SU-DHL-6 (cell line): ENCODE results near the gene RPS6KB2.

Experiments used
- H2AFZ ChIP-seq: fragments of 200-600 bp; sonication (generic); 2 replicates; pipeline ENCODE4 v1.6.1; 2014; ENCODE audit warnings: low read depth, mild to moderate bottlenecking, moderate library complexity, mixed read lengths, antibody characterized with exemption, low read length; ENCODE audit not compliant: severe bottlenecking
- H3F3A ChIP-seq: fragments of 200-600 bp; shearing (Covaris generic); 2 replicates; pipeline ENCODE4 v1.6.0; 2016; ENCODE audit warnings: antibody characterized with exemption, mild to moderate bottlenecking; ENCODE audit not compliant: insufficient read depth
- H3K27ac ChIP-seq: fragments of 200-600 bp; sonication (generic); 2 replicates; pipeline ENCODE4 v1.5.1; 2016; ENCODE audit warnings: low read depth, mild to moderate bottlenecking, low read length, moderate library complexity, mixed read lengths
- H3K27me3 ChIP-seq: fragments of 200-600 bp; sonication (generic), shearing (Covaris generic); 2 replicates; pipeline ENCODE4 v1.6.0; 2014; ENCODE audit warnings: mild to moderate bottlenecking, low read length
- H3K36me3 ChIP-seq: fragments of 200-600 bp; sonication (generic); 2 replicates; pipeline ENCODE4 v1.6.1; 2014; ENCODE audit warnings: mild to moderate bottlenecking, low read length, mixed read lengths
- H3K4me2 ChIP-seq: fragments of 300-600, 200-600 bp; shearing (Covaris generic), sonication (generic); 2 replicates; pipeline ENCODE4 v1.6.0; 2014; ENCODE audit warnings: low read length, low read depth, mild to moderate bottlenecking; ENCODE audit not compliant: poor library complexity, severe bottlenecking
- H3K4me3 ChIP-seq: fragments of 200-600 bp; sonication (generic); 2 replicates; pipeline ENCODE4 v1.5.1; 2014; ENCODE audit warnings: antibody characterized with exemption, low read length, mild to moderate bottlenecking, mixed read lengths; ENCODE audit not compliant: insufficient read depth, poor library complexity, severe bottlenecking
- H3K79me2 ChIP-seq: fragments of 200-600 bp; sonication (generic); 2 replicates; pipeline ENCODE4 v1.6.1; 2014; ENCODE audit warnings: mild to moderate bottlenecking, low read length, moderate library complexity; ENCODE audit not compliant: insufficient read depth
- H3K9ac ChIP-seq: fragments of 200-600 bp; sonication (generic); 2 replicates; pipeline ENCODE4 v1.7.0; 2014; ENCODE audit warnings: mild to moderate bottlenecking, low read length
- H3K9me2 ChIP-seq: fragments of 200-600 bp; sonication (generic); replicated peaks from 2 replicates; pipeline ENCODE4 v1.6.1; 2014; ENCODE audit warnings: low read length; ENCODE audit not compliant: insufficient read depth
- H3K9me3 ChIP-seq: fragments of 200-600 bp; sonication (generic); 2 replicates; pipeline ENCODE4 v1.6.1; 2014; ENCODE audit warnings: low read length, mixed read lengths; ENCODE audit not compliant: insufficient read depth
- H4K20me1 ChIP-seq: fragments of 200-600 bp; sonication (generic); 2 replicates; pipeline ENCODE4 v1.6.1; 2014; ENCODE audit warnings: low read depth, mild to moderate bottlenecking, antibody characterized with exemption, low read length, moderate library complexity, mixed read lengths
- EZH2phosphoT487 ChIP-seq: fragments of 200-600 bp; sonication (generic), shearing (Covaris generic); conservative IDR thresholded peaks from 2 replicates; pipeline ENCODE4 v1.6.1; 2018; ENCODE audit warnings: mild to moderate bottlenecking, antibody characterized with exemption, low read length, moderate library complexity, mixed read lengths
- TF ChIP-seq, protein P1 (sequence below): fragments of 200-600 bp; sonication (generic); IDR thresholded peaks from one replicate; pipeline ENCODE4 v1.5.1; 2017; ENCODE audit warnings: antibody characterized with exemption, mild to moderate bottlenecking, low read length, moderate library complexity; ENCODE audit not compliant: insufficient read depth, poor library complexity, severe bottlenecking

The RPS6KB2 gene

DNA sequence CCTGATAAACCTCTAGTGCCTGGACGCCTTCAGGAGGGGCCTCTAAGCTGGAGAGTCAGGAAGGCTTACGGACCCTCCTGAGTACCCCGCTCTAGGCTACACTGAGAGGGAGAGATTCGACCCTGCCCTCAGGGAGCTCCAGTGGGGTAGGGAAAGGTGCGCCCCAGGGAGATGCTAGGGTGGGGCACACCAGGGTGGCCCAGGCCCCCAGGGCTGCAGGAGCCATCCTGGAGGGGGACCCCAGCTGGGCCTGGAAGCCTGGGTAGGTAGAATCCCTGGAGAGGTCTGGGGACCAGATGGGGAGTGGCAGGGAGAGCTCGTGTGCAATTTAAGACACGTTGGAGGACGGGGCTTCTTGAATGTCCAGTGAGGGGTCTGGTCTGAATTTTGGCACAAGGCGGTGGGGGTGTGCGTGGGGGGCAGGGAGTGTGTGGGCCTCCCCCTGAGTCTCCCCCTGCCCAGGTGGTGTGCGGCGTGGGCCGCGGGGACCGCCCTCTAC, 8.1 kb upstream of the RPS6KB2 start:
- no peaks in the 10 kb centered on the region for H3K9me2 ChIP-seq
- H3K79me2 ChIP-seq: no peaks in the 10 kb centered on the region
- no peaks in the 10 kb centered on the region for H4K20me1 ChIP-seq
- no peaks in the 10 kb centered on the region for H3K36me3 ChIP-seq
- peak overlapping the region; percentile 67 for H3K9ac ChIP-seq
- no peaks in the 10 kb centered on the region for H3F3A ChIP-seq
- peak overlapping the region; percentile 52; the same call in 1 of the 2 replicates for H3K27ac ChIP-seq
- peak overlapping the region; percentile 49 for H3K4me3 ChIP-seq
- peak overlapping the region; percentile 59 for H3K4me2 ChIP-seq
- no peak overlapping the region for H2AFZ ChIP-seq
- no peak for TF ChIP-seq EZH2phosphoT487
- TF ChIP-seq, protein P1, sequence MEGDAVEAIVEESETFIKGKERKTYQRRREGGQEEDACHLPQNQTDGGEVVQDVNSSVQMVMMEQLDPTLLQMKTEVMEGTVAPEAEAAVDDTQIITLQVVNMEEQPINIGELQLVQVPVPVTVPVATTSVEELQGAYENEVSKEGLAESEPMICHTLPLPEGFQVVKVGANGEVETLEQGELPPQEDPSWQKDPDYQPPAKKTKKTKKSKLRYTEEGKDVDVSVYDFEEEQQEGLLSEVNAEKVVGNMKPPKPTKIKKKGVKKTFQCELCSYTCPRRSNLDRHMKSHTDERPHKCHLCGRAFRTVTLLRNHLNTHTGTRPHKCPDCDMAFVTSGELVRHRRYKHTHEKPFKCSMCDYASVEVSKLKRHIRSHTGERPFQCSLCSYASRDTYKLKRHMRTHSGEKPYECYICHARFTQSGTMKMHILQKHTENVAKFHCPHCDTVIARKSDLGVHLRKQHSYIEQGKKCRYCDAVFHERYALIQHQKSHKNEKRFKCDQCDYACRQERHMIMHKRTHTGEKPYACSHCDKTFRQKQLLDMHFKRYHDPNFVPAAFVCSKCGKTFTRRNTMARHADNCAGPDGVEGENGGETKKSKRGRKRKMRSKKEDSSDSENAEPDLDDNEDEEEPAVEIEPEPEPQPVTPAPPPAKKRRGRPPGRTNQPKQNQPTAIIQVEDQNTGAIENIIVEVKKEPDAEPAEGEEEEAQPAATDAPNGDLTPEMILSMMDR: no peak
- H3K9me3 ChIP-seq: no peaks in the 10 kb centered on the region
- H3K27me3 ChIP-seq: no peaks in the 10 kb centered on the region

DNA sequence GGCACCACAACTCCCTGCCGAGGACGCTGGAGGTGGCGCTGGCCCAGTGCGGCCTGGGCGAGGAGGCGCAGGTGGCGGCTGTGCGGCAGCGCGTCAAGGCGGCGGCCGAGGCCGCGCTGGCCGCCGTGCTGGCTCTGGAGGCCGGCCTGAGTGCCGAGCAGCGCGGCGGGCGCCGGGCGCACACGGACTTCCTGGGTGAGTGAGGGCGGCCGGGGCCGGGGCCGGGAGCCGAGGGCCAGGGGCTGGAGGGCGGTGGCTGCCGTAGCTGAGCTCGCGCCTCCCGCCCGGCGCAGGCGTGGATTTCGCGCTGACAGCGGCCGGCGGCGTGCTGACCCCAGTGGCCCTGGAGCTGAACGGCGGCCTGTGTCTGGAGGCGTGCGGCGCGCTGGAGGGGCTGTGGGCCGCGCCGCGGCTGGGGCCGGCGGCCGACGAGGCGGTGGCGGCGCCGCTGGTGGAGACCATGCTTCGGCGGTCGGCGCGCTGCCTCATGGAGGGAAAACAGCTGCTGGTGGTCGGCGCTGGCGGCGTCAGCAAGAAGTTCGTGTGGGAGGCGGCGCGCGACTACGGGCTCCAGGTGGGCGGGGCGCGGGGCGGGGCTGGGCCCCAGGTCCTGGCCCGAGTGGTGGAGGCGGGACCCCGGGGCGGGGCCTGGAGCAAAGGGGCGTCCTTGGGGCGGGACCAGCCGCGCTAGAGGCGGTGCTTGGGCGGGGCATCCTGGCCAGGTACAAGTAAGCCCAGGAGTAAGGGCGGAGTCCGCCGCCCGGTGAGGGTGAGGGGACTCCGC, 7.5 kb upstream of the RPS6KB2 start:
- Histone ChIP-seq H3K4me2 (peak overlapping the region; percentile 59), H3K9ac (peak overlapping the region; percentile 67), H3K36me3 (no peaks in the 10 kb centered on the region), H3K27ac (peak overlapping the region; percentile 52), H2AFZ (peak overlapping the region; percentile 71), H3K79me2 (no peaks in the 10 kb centered on the region), H4K20me1 (no peaks in the 10 kb centered on the region), H3K9me2 (no peaks in the 10 kb centered on the region), H3F3A (no peaks in the 10 kb centered on the region), H3K9me3 (no peaks in the 10 kb centered on the region), H3K4me3 (peak overlapping the region; percentile 49), H3K27me3 (no peaks in the 10 kb centered on the region)
- TF ChIP-seq, protein P1: no peak
- no peak for TF ChIP-seq EZH2phosphoT487

DNA sequence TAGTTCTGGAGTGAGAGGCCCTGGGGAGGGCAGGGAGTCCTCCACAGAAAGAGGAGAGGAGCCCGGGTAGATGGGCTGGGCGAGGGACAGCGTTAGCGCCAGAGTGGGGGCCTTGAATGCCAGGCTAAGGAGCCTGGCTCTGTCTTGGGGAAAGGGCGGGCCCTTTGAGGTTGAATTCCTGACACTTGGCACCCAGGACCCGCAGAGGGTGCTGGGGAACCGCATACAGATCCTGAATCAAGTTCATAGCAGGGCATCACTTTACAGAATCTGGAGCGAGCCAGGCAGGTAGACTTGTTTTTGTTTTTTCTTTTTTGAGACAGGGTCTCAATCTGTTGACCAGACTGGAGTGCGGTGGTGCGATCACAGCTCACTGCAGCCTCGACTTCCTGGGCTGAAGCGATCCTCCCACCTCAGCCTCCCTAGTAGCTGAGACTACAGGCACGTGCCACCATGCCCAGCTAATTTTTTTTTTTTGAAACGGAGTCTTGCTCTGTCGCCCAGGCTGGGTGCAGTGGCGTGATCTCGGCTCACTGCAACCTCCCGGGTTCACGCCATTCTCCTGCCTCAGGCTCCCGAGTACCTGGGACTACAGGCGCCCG, 6.8 kb upstream of the RPS6KB2 start:
- H3K9ac ChIP-seq: peak overlapping the region; percentile 22; the same call in 1 of the 2 replicates
- H3K9me2 ChIP-seq: no peaks in the 10 kb centered on the region
- no peaks in the 10 kb centered on the region for H3F3A ChIP-seq
- no peak for TF ChIP-seq EZH2phosphoT487
- TF ChIP-seq, protein P1: no peak
- H3K79me2 ChIP-seq: no peaks in the 10 kb centered on the region
- H3K4me3 ChIP-seq: no peak overlapping the region
- no peaks in the 10 kb centered on the region for H3K9me3 ChIP-seq
- H3K36me3 ChIP-seq: no peaks in the 10 kb centered on the region
- H3K4me2 ChIP-seq: peak overlapping the region; percentile 48
- peak overlapping the region; percentile 71 for H2AFZ ChIP-seq
- H3K27me3 ChIP-seq: no peaks in the 10 kb centered on the region
- no peaks in the 10 kb centered on the region for H4K20me1 ChIP-seq
- H3K27ac ChIP-seq: no peak overlapping the region
